Brain pericyte (primary cell): ENCODE measurements around the gene DAPK2.

ENCODE experiments used
- DNase-seq: peaks from one replicate; pipeline ENCODE4 v3.0.0-alpha.2; 2012; ENCODE audit warnings: low read depth, low spot score

The DAPK2 gene

GRCh38 chr15:63895787-63896218, 150.5 kb downstream of the DAPK2 start:
- DNase-seq = no peak

GRCh38 chr15:63895194-63895593, 151.1 kb downstream of the DAPK2 start:
- no peak for DNase-seq

- DNase-seq = no peak
Observed at GRCh38 chr15:63894662-63894949, 151.7 kb downstream of the DAPK2 start.

- no peak for DNase-seq
Observed at GRCh38 chr15:63893866-63894661, 152.2 kb downstream of the DAPK2 start.

GRCh38 chr15:63892794-63893441, 153.4 kb downstream of the DAPK2 start:
- no peak for DNase-seq

- no peak for DNase-seq
Observed at GRCh38 chr15:63891768-63892133, 154.5 kb downstream of the DAPK2 start.

GRCh38 chr15:63891079-63891767, 155.1 kb downstream of the DAPK2 start:
- DNase-seq = peak; percentile 29

GRCh38 chr15:63890617-63891016, 155.7 kb downstream of the DAPK2 start:
- no peak for DNase-seq

GRCh38 chr15:63889831-63890230, 156.5 kb downstream of the DAPK2 start:
- DNase-seq = no peak

GRCh38 chr15:63888823-63889222, 157.5 kb downstream of the DAPK2 start:
- DNase-seq = no peak

GRCh38 chr15:63888146-63888545, 158.1 kb downstream of the DAPK2 start:
- no peak for DNase-seq

- no peak for DNase-seq
Observed at GRCh38 chr15:63887630-63888029, 158.7 kb downstream of the DAPK2 start.

GRCh38 chr15:63884953-63885352, 161.3 kb downstream of the DAPK2 start:
- no peak for DNase-seq

GRCh38 chr15:63881431-63881830, 164.9 kb downstream of the DAPK2 start:
- no peak for DNase-seq

GRCh38 chr15:63880744-63881143, 165.5 kb downstream of the DAPK2 start:
- DNase-seq = no peak

- DNase-seq = no peak
Observed at GRCh38 chr15:63879995-63880394, 166.3 kb downstream of the DAPK2 start.

GRCh38 chr15:63879211-63879610, 167.1 kb downstream of the DAPK2 start:
- no peak for DNase-seq

- no peak for DNase-seq
Observed at GRCh38 chr15:63877713-63878271, 168.5 kb downstream of the DAPK2 start.

GRCh38 chr15:63876085-63876662, 170.1 kb downstream of the DAPK2 start:
- DNase-seq = no peak

GRCh38 chr15:63874616-63875015, 171.7 kb downstream of the DAPK2 start:
- DNase-seq = no peak

- DNase-seq = no peak
Observed at GRCh38 chr15:63872759-63873510, 173.3 kb downstream of the DAPK2 start.
